ENCODE data around the gene INSYN2B.

Gene INSYN2B

GRCh38 chr5:169832845-169833244 is 147.4 kb downstream of the INSYN2B start:
- no peak for DNase-seq (ENCODE audit: extremely low read depth, low read depth)
- TF ChIP-seq CTCF (IDR thresholded peaks at IDR 0.05; ENCODE audit: low read depth, low read length, missing control alignments) = no peak
- no peak overlapping the region for H3K4me3 ChIP-seq (replicated peaks; ENCODE audit: low read depth, low read length)

DNA sequence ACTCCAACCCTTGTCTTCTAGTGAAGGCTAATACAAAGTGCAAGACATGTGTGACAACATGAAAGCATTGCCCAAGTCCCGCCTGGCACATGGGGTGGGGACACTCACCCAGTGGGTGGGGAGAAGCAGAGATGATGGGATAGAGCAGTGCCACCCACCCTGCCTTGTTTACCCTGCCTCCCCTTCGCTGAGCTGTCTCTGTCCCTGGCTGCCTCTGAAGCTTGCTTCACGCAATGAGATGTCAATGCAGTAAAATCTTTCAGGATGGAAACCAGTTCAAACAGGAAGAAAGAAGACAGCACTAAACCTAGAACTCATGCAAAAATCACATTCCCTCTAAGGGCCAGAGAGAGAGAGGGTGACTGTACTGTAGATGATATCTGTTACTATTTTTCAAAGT is 148.0 kb downstream of the INSYN2B start:
- no peak overlapping the region for H3K4me3 ChIP-seq (replicated peaks; ENCODE audit: low read depth, low read length)
- no peak for DNase-seq (ENCODE audit: extremely low read depth, low read depth)
- no peak for TF ChIP-seq CTCF (IDR thresholded peaks at IDR 0.05; ENCODE audit: low read depth, low read length, missing control alignments)

- DNase-seq (ENCODE audit: extremely low read depth, low read depth) = peak; percentile 21
- H3K4me3 ChIP-seq (replicated peaks; ENCODE audit: low read depth, low read length) = no peak overlapping the region
Measured at GRCh38 chr5:169831331-169831730, 149.0 kb downstream of the INSYN2B start.

DNA sequence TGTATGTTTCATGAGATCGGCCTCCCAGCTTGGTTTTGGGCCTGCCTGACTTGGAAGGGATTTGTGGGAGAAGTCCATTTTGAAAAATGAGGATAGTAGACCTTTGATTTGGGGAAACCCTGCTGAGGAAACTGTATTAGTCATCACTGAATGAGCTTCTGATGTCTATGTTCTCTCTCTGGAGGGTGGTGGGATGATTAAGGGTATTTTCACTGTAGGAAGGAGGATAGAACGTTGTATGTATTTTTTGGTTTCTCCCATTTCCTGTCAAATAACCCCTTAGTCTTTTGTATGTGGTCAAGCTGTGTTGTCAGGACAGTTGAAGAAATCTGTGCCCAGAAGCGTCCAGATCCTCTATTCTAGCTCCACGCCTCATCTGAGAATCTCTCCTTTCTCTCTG is 151.9 kb downstream of the INSYN2B start:
- H3K4me3 ChIP-seq (replicated peaks; ENCODE audit: low read depth, low read length) = no peak overlapping the region
- no peak for DNase-seq (ENCODE audit: extremely low read depth, low read depth)
- no peak for TF ChIP-seq CTCF (IDR thresholded peaks at IDR 0.05; ENCODE audit: low read depth, low read length, missing control alignments)

More at GRCh38 chr5:169831331-169831730, 149.0 kb downstream of the INSYN2B start:
- no peak for TF ChIP-seq CTCF (IDR thresholded peaks at IDR 0.05; ENCODE audit: low read depth, low read length, missing control alignments)

DNA sequence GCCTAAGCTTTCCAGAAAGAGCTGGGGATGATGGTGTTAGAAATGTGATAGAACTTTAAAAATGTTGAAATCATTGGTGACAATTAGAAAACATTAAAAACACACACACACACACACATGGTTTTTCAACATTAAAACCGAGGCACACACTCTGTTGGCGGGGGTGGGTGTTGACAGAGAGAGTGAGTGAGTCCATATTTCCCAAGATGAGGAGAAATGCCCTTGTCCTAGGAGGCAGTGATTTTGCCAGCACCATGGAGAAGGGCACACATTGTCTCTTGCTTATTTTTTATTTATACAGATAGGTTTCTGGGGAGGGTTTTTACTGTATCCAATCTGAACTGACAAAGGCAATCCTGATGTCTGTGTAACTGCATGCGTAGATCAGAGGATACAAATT is 152.5 kb downstream of the INSYN2B start:
- DNase-seq (ENCODE audit: extremely low read depth, low read depth) = no peak
- no peak for TF ChIP-seq CTCF (IDR thresholded peaks at IDR 0.05; ENCODE audit: low read depth, low read length, missing control alignments)

GRCh38 chr5:169826618-169827017 is 153.7 kb downstream of the INSYN2B start:
- TF ChIP-seq CTCF (IDR thresholded peaks at IDR 0.05; ENCODE audit: low read depth, low read length, missing control alignments) = peak; percentile 23
- no peak for DNase-seq (ENCODE audit: extremely low read depth, low read depth)
- no peak overlapping the region for H3K4me3 ChIP-seq (replicated peaks; ENCODE audit: low read depth, low read length)

More for the DNA sequence above, 152.5 kb downstream of the INSYN2B start:
- H3K4me3 ChIP-seq (replicated peaks; ENCODE audit: low read depth, low read length) = no peak overlapping the region

GRCh38 chr5:169817031-169817430 is 163.3 kb downstream of the INSYN2B start:
- DNase-seq (ENCODE audit: extremely low read depth, low read depth) = no peak
- H3K4me3 ChIP-seq (replicated peaks; ENCODE audit: low read depth, low read length) = no peak overlapping the region
- no peak for TF ChIP-seq CTCF (IDR thresholded peaks at IDR 0.05; ENCODE audit: low read depth, low read length, missing control alignments)
